D721Med (cell line): ENCODE results near the gene DUSP2.

Experiments
- DNase-seq: peaks from one replicate; pipeline ENCODE4 v3.0.0; 2011; ENCODE audit warnings: low spot score; ENCODE audit not compliant: insufficient read length
- FAIRE-seq: peaks from 2 replicates; lab custom pipeline; 2011; peaks lifted over from hg19 to GRCh38; lab: Jason Lieb, UNC
- CTCF ChIP-seq: IDR thresholded peaks from 2 replicates; pipeline ENCODE4 v1.5.1; 2012; ENCODE audit warnings: mild to moderate bottlenecking, control low read depth; ENCODE audit not compliant: insufficient read depth; ENCODE audit errors: missing control alignments

Gene DUSP2

DNA sequence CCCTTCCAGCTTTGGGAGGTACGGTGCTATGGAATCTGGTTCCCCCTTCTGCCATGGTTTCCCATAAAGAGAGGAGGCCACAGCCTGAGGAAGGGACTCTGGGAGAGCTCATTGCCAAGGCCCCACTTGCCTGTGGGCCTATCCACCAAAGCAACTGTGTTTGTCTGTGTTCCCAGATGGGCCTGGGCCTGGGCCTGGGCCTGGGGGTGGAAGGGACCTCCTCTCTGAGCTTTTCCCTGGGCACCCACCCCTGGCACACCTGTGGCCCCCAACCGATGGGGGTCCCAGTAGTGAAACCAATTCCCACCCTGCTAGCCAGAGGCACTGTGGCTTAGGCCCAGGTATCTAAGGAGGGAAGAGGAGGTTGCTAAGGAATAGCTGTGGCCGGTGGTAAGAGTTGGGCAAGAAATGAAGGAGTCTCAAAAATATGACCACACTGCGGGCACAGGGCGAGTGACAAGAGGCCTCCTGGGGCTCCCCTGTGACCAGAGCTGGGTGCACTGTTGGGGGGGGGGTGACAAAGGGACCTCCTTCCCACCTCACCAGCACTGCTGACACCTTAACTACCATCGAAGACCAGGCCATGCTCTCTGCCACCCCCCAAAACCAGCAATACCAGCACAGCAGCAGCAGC, 4.9 kb upstream of the DUSP2 start:
- DNase-seq: no peak
- TF ChIP-seq CTCF: no peak
- no peak for FAIRE-seq

DNA sequence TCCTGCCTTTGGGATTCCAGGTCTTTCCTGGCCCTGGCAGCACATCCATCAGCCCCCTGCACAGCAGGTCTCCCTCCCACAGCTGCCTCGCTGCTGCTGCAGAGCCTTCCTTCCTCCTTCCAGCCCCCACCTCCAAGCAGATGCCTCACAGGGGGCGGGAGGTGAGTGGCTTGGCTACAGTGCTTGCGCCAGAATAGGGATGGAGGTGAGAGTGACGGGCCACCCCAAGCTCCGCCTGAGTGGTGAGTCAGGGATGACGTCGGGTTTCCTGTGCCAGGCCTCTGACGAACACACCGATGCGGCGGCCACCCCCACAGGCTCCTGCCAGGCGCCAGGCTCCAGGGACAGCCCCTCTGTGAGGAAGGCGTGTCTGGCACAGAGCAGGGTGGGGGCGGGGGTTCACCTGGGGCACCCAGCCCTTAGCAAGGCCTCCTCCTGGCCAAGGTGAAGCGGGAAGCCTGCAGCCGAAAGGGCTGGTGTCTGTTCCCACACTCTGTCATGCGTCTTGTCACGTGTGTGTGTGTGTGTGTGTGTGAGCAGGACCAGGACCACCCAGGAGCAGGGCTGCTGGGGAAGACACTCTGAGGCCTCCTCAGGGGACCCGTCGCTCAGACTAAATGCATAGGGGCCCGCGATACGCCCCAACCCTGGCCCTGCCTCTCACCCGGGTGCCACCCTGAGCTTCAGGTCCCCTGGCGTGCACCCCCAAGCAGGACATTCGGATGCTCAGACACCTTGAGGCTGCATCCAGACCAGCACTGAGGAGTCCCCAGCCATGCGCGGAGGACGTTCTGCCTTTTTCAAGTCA, 3.4 kb upstream of the DUSP2 start:
- FAIRE-seq (no peak), DNase-seq (no peak)
- no peak for TF ChIP-seq CTCF

DNA sequence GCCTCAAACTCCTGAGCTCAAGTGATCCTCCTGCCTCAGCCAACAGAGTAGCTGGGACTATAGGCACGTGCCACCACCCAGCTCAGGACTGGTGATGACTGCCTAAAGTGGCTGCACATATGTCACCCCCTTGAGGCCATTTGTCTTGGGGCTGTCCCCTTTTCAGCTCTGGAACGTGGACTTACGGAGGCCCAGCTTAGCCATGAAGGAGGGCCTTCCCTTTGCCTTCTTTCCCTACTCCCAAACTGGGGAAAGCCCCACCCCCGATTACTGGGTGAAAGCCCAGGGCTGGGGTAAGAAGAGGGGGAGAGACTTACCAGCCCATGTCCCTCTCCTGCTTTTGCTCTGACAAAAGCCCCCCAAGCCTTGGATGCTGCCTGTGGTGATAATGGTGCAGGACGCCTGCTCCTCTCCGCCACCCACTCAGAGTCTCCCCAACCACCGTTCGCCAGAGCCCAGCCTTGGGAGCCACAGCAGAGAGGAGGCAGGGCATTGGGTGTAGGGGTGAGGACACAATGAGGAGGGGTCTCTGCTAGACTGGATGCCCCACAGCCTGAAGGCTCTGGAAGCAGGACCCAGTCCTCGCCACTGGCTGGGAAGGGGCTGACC, 2.5 kb upstream of the DUSP2 start:
- DNase-seq (no peak), FAIRE-seq (no peak)
- no peak for TF ChIP-seq CTCF

- no peak for TF ChIP-seq CTCF
- FAIRE-seq: no peak
- DNase-seq: no peak
Measured at GRCh38 chr2:96146881-96147592, 1.8 kb upstream of the DUSP2 start.

DNA sequence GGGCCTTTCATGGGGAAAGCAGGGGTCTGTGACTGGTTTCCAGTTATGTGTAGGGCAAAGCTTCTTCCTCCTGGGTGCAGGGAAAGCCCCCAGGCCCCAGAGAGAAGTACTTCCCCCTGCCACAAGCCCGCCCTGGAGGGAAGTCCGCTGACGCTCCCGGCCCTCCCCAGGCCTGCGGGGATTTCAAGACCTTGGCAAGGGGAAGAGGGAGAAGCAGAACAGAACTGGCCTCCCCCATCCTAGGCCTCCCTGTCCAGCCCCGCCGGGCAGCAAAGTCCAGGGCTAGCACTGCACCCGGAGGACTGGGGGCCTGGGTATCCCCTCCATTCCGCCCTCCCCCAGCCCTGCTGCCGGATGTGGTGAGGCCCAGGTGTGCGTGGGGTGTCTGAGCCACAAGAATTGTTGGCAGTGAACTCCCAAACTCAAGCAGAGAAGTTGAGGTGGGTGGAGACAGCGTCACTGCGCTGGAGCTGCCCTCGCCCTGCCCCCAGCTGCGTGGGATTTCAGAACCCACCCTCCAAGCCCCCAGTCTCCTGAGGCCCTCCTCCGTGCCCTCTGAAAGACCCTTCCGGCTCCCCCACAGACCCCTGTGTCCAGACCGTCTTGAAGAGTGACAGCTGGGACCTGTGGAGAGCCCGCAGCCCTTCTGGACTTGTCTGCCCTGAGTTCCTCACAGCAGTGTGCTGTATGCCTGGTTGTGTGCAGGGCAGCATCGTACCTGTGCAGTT, 1.1 kb upstream of the DUSP2 start:
- no peak for DNase-seq
- TF ChIP-seq CTCF: no peak
- no peak for FAIRE-seq

DNA sequence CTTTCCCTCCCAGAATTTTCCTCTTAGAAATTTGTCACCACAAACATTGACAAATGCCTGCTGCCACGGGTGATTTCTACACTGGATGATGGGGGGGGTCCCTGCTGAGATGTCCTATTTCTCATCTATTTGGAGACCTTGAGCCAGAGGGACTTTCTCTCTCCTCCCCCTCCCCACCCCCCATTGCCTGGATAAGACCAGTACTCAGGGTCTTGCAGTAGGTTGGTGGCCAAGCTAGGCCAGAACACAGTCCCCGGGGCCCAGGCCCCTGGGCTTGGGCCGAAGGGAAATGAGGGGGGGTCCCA, 560 bp upstream of the DUSP2 start:
- DNase-seq: no peak
- TF ChIP-seq CTCF: no peak
- FAIRE-seq: no peak
